Epithelial cell of proximal tubule (primary cell): ENCODE results near the gene COL5A2. TPM values are rescaled to one million over a fixed set of nuclear protein-coding genes. Genes with fewer than 3 reads are reported as not detected.

ENCODE experiments used
- DNase-seq: peaks from one replicate; pipeline ENCODE4 v3.0.0-alpha.2; 2011; ENCODE audit warnings: low read depth
- H3K4me3 ChIP-seq: 2 replicates; pipeline ENCODE4 v1.5.1; 2011; ENCODE audit warnings: low read depth, mild to moderate bottlenecking, low read length
- total RNA-seq: library from RNA; depleted of rRNA; stranded (reverse); fragments of >200 nt; gene quantifications from 2 replicates; pipeline ENCODE4 v1.2.3, GENCODE V29; 2015
- TF ChIP-seq, protein P1 (sequence below): conservative IDR thresholded peaks from 2 replicates; pipeline ENCODE4 v1.5.1; 2012; ENCODE audit warnings: low read depth, mild to moderate bottlenecking, low read length

COL5A2 gene
- total RNA-seq, 1 donor from 2014 or later = 32.7 TPM

- no peak for DNase-seq
- TF ChIP-seq, protein P1, sequence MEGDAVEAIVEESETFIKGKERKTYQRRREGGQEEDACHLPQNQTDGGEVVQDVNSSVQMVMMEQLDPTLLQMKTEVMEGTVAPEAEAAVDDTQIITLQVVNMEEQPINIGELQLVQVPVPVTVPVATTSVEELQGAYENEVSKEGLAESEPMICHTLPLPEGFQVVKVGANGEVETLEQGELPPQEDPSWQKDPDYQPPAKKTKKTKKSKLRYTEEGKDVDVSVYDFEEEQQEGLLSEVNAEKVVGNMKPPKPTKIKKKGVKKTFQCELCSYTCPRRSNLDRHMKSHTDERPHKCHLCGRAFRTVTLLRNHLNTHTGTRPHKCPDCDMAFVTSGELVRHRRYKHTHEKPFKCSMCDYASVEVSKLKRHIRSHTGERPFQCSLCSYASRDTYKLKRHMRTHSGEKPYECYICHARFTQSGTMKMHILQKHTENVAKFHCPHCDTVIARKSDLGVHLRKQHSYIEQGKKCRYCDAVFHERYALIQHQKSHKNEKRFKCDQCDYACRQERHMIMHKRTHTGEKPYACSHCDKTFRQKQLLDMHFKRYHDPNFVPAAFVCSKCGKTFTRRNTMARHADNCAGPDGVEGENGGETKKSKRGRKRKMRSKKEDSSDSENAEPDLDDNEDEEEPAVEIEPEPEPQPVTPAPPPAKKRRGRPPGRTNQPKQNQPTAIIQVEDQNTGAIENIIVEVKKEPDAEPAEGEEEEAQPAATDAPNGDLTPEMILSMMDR = no peak
- H3K4me3 ChIP-seq = no peak overlapping the region
These were observed 109.5 kb downstream of the COL5A2 start for GRCh38 chr2:189069855-189070619.

GRCh38 chr2:189066037-189066436 is 113.5 kb downstream of the COL5A2 start:
- DNase-seq = no peak
- TF ChIP-seq, protein P1 = no peak

DNA sequence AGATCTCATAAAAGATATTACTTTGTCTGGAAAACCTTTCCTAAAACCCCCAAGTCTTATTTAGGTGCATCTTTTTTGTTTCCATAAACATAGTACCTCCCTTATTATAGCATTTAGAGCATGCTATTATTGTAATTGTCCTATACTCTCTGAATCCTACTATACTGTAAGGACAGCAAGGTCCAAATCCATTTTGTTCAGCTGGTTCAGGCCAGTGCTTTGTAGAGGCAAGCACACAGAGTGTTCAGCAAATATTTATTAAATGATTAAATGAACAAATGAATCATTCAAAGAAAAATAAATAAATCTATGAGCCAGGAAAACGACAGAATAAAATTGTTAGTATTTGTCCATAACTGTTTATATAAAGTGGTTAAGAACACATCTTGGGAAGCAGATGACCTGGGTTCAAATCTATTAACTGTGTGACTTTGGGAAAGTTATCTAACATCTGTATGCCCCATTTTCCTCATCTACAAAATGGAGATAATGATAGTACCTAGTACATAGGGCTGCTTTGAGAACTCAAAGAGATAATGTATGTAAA is 119.4 kb downstream of the COL5A2 start:
- DNase-seq = no peak
- TF ChIP-seq, protein P1 = no peak
- no peak overlapping the region for H3K4me3 ChIP-seq

More at GRCh38 chr2:189066037-189066436, 113.5 kb downstream of the COL5A2 start:
- no peak overlapping the region for H3K4me3 ChIP-seq

DNA sequence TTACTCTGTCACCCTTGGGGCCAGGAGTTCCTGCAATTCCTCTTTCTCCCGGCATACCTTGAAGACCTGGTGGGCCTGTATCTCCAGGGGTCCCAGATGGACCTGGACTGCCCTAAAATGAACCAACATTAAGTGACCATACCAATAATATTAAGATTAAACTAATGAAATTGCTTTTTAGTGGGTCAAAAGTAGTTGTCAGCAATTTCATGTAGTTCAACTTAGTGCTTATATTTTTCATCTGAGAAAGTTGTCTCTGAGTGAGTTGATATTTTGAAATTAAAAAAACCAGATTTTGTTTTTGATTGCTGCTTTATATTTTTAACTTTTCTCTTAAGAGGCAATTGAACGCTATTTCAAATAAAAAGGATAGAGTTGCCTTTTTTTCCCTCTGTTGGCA is 122.2 kb downstream of the COL5A2 start:
- TF ChIP-seq, protein P1 = no peak
- no peak overlapping the region for H3K4me3 ChIP-seq
- DNase-seq = no peak

DNA sequence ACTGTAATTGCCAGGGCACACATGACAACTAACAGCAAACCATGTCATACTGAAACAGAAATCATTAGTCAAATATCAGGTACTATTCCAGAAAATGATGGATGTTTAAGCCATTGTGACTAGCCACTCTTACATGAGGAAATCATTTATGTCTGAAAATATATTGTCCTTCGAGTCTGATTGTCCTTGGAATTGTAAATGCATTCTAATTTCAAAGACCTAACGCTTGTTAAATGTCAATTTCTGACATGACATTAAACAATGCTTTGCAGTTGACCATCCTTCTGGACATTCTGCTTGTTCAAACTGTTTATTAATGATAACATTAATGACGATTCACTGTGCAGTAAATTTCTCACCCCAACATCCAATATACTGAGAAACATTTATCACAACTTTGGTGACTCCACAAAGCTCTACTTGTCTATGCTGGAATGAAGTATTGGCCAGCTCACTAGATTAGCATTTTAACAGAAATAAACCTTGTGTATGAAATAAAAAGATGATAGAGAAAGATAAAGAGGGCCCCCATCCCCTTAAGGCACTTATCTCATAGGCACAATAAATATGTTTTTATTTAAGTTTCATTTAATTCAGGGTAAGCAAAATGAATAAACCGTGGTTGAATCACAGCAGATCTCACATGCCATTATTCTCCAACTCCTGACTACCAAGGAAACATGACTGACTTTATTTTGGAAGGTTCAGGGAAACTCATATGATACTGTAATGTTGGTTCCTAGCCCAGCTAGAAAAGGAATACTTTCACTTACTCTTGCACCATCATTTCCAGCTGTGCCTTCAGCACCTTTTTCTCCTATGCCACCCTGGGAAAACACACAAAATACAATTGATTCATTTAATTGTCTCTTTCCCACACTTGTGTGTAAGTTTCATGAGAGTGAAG is 123.1 kb downstream of the COL5A2 start:
- H3K4me3 ChIP-seq = no peak overlapping the region
- no peak for DNase-seq
- TF ChIP-seq, protein P1 = no peak

- TF ChIP-seq, protein P1 = no peak
These were observed 129.3 kb downstream of the COL5A2 start for GRCh38 chr2:189050165-189050712.

More at GRCh38 chr2:189050165-189050712, 129.3 kb downstream of the COL5A2 start:
- no peak for DNase-seq
- H3K4me3 ChIP-seq = no peak overlapping the region
